DMS53 treated with DMSO at 0.1 percent for 48 hours (cell line): ENCODE results near the gene NPR3.

Experiments used
- DNase-seq: peaks from one replicate; lab custom pipeline; 2025; ENCODE audit not compliant: unreplicated experiment; lab: John Stamatoyannopoulos, UW

The NPR3 gene, protein sequence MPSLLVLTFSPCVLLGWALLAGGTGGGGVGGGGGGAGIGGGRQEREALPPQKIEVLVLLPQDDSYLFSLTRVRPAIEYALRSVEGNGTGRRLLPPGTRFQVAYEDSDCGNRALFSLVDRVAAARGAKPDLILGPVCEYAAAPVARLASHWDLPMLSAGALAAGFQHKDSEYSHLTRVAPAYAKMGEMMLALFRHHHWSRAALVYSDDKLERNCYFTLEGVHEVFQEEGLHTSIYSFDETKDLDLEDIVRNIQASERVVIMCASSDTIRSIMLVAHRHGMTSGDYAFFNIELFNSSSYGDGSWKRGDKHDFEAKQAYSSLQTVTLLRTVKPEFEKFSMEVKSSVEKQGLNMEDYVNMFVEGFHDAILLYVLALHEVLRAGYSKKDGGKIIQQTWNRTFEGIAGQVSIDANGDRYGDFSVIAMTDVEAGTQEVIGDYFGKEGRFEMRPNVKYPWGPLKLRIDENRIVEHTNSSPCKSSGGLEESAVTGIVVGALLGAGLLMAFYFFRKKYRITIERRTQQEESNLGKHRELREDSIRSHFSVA

GRCh38 chr5:32710550-32711361 is at the start of gene NPR3:
Gene NPR3, plus strand, starts transcription at chr5:32711321. Its CDS starts 456 bp downstream, at chr5:32711777.
- no peak for DNase-seq

DNA sequence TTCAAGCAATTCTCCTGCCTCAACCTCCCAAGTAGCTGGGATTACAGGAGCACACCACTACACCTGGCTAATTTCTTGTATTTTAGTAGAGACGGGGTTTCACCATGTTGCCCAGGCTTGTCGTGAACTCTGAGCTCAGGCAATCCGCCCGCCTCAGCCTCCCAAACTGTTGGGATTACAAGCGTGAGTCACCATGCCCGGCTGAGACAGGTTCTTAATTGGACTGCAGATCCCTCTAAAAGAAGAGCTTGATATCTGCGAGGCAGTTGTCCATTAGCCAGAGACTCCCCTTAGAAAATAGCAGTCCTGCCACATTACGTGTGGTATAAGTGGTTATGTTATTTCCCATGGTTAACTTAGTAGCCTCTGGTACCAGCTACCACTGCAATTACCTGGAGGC is 46.6 kb upstream of the NPR3 start:
- no peak for DNase-seq

- DNase-seq = no peak
Measured at GRCh38 chr5:32668552-32668951, 42.6 kb upstream of the NPR3 start.

GRCh38 chr5:32673272-32673671 is 37.8 kb upstream of the NPR3 start:
- DNase-seq = no peak

GRCh38 chr5:32677023-32677422 is 34.1 kb upstream of the NPR3 start:
- no peak for DNase-seq

DNA sequence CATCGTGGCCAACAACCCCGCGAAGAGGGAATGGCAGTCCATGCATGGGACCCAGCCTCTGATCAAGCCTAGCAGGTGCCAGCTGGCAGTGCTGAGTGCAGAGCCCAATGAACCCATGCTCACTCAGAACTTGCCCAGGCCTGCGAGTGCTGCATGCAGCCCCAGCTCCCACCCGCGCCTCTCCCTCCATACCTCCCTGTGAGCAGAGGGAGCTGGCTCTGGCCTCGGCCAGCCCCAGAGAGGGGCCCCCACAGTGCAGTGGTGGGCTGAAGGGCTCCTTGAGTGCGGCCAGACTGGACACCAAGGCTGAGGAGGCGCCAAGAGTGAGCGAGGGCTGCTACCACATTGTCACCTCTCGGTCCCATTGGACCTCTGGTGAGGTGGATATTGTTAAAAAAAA is 32.6 kb upstream of the NPR3 start:
- DNase-seq = no peak

DNA sequence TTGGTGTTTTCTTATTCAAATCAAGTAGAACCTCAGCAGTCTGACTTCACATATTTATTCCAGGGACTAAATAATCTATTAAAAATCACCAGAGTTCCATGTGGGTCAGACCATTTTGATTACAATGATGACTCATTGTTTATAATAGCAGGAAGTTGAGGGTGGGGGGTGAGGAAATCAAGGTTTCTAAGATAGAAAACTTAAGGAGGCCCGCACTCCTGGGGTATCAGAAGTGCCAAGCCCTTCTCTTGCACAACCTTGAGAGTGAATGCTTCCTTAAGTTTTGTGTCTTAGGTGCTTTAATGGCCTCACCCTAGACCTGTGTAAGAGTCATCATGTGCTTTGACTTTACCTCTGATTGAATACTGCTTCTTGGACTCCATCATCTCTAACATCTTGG is 31.9 kb upstream of the NPR3 start:
- no peak for DNase-seq

DNA sequence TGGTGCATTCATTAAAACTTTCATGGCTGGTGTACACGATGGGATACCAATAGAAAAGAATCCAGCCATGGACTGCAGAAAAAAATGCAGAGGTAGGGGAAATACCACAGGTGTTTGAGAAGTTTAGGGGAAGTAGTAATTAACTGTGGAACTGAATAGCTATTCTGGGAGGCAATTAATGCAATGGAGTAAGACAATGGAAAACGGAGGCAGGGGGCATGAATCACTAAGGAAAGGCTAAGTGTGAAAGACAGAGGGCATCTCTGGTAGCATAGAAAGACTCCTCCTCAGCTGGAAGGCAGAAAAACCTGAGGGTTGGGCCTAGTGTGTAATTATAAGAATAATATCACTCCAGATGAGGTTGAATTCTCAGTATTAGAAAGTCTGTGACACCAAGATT is 30.9 kb upstream of the NPR3 start:
- no peak for DNase-seq

DNA sequence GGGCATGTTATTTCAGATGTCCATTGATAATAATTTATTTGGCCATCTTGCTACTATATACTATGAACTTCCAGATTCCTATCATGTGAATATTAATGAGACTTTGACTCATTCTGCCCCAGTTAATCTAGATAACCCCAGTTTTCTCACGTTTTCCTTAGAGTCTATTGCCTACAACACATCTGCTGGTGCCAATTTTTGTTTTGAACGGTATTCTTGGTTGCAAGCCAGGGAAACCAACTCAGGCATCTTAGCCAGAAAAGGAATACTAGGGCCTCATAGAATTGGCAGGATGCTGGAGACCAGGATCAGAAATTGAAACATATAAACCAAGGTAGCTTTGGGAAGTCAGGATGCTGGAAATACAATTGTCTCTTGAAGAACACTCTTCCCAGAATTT is 28.0 kb upstream of the NPR3 start:
- DNase-seq = no peak

GRCh38 chr5:32684260-32684659 is 26.9 kb upstream of the NPR3 start:
- DNase-seq = no peak

DNA sequence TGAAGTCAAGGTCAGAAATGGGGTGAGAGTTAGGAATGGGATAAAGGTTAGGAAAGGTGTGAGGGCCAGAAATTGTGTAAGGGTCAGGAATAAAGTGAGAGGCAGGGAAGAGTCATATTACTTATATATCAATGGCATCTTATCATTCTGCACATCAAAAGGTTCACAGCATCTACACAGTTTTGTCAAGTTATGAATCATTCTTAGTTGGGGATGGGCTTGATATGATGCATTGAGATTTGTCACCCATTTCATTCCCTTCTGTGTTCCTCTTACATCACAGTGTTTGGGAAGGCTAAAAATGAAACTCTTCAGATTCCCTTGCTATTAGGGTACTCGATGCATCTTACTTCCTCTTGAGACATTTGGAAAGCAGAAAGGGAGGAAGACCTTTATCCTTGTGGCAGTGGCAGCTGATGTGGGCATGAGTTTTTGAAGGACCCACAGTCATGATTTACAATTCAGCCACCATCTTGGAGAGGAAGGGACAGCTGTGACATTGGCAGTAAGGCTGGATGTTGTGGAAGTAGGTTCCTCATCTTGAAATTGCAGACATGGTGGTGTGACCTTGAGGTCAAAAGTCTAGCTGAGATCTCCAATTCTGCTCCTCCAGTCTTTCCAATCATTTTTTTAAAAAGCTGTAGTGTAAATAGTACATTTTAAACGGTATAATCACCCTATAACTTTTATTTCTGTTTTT is 24.2 kb upstream of the NPR3 start:
- no peak for DNase-seq

DNA sequence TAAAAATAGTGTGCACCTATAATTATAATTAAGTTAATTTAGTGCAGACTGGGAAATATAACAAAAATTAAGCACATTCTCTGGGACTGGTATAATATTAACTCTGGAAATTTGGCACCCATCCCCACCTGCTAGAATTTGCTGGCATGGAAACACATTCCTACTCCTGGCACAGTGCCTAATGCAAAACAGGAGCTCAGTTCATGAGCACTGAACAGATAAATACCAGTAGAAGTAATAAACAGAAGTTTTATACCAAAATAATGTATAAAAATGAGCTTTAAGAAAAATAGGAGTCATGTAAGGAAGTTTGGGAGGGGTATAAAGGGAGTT is 23.7 kb upstream of the NPR3 start:
- no peak for DNase-seq

DNA sequence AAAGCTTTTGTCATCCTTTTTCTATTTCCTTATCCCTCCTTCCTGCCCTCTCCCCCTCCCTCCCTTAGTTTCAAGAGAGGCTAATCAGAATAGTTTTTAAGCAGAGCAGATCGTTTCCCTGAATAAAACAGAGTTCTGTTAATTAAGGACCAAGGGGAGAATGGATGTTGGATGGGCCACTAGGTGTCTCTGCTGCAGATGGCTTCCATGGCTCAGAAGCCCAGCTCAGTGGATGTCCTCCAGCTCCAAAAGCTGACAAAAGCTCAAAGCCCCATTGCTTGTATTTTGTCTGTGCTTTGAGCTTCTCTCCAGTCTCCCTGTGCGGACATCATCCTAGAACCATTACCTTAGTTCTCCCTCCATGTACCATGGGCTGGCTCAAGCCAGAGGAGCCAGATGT is 21.0 kb upstream of the NPR3 start:
- no peak for DNase-seq

GRCh38 chr5:32690666-32691065 is 20.5 kb upstream of the NPR3 start:
- no peak for DNase-seq

GRCh38 chr5:32692036-32692746 is 18.9 kb upstream of the NPR3 start:
- DNase-seq = no peak

GRCh38 chr5:32703957-32704356 is 7.2 kb upstream of the NPR3 start:
- DNase-seq = no peak

DNA sequence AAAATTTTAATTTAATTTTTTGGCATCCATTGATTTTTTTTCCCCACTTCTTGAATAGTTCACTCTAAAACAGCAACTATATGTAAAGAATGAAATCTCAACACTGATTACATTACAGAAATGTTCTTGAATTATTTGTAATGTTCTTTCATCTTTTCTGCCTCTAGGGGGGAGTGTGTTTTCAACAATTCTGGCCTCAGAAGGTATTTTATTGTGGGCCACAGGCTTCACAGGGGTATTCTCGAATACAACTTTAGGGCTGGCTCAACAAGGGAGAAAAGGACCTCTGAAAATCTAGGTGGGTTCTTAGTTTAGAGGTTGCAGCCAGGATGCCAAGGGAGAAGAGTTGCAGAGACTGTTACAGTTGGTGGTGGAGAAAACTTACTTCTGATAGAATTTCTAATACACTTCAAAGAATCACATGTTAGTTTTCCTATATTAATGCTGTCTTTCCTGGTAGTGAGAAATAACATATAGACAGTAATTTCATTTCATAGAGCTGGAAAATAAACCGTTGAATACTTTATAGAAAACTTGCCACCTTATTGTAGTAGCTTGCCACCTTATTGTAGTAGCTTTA is 3.6 kb upstream of the NPR3 start:
- DNase-seq = no peak

DNA sequence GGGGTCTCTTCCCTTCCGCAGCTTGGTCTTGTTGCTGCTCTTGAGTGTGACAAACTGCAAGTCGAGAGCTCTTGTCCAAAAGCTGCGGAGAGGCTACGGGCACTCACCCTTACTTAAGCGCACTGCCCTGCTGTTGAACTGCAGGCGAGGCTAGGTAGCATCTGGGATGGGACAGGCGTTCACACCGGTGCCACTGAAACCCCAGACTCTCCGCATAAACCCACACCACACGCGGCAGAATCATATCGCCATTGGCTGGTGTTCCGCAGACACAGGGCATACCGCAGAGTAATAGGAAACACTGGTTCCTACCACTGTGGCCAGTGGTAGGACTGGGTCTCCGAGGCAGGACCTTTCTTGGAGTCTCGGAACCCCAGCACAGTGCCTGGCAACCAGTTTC is 2.2 kb upstream of the NPR3 start:
- DNase-seq = no peak

DNA sequence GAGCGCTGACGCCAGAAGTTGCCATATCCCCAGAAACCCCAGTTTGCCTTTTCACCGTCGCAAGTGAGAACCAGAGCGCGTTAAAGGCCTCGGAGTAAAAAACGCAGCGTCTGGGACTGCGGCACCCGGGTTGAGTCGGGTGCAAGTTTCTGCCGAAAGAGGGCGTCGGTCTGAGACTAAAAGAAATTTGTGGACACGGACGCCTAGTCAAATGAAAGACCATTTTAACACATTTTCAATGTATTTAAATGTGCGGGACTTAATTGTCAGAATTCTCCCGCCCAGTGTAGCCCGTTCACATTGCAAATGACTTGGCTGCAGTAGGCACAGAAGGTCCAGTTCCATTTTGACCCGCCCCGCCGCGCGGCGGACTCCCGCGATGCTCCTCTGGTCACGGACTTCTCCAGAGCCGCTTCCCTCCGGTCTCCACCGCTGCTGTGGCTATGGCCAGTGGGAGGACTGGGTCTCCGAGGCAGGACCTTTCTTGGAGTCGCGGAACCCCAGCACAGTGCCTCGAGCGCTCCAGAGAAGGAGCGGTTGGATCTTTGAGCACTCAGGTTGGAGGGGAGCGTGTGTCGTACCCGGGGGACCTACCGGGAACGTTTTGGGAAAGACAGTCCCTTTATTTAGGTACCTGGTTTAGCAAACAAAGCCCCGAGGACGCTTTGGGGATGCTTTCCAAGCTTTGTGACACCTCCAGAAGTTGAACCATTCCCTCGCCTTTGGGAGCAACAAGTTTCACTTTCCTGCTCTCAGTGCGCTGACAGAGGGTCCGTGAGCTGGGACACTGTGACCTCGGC is 1.2 kb upstream of the NPR3 start:
- peak; percentile 7 for DNase-seq

- DNase-seq = no peak
Measured at GRCh38 chr5:32711362-32711680, 200 bp downstream of the NPR3 start.
